B cell (primary cell): Measurements from ENCODE around the gene GON4L. TPM values are rescaled to one million over a fixed set of nuclear protein-coding genes. Genes with fewer than 3 reads are reported as not detected.

Experiments
- ATAC-seq: fragments of 200-7000 bp; cut with Tn5 transposase; one replicate; pipeline ENCODE4 v1.10.0; 2021; ENCODE audit warnings: low read depth, mild to moderate bottlenecking, moderate number of reproducible peaks, moderate library complexity
- CTCF ChIA-PET: fragments of 350-600 bp; sonication (Branson Sonifier 250); formaldehyde crosslinking; loops from one replicate; lab custom pipeline; 2021; ENCODE audit warnings: antibody characterized with exemption, inconsistent platforms; lab: Charles Lee
- POLR2A ChIA-PET: fragments of 350-600 bp; sonication (Branson Sonifier 250); formaldehyde crosslinking; loops from one replicate; lab custom pipeline; 2021; ENCODE audit warnings: antibody characterized with exemption; lab: Charles Lee
- DNase-seq: peaks from one replicate; pipeline ENCODE4 v3.0.0; 2013
- H2AFZ ChIP-seq: 2 replicates; pipeline ENCODE4 v1.6.1; 2012; ENCODE audit warnings: mild to moderate bottlenecking, low read depth, low read length; ENCODE audit not compliant: insufficient read depth, poor library complexity, severe bottlenecking
- H3K27ac ChIP-seq, 2 donors: 1 replicate in 1 of 2; 2 replicates in 1 of 2; pipeline ENCODE4 v1.5.1; 2012 to 2013; ENCODE audit warnings: low read length in 2 of 2, mild to moderate bottlenecking in 2 of 2, moderate library complexity in 1 of 2
- H3K27me3 ChIP-seq, 4 experiments: fragments of 200-600 bp in 1 of 4; sonication (generic) in 1 of 4; replicated peaks in 1 of 4; 1 replicate in 2 of 4; 2 replicates in 2 of 4; pipeline versions ENCODE4 v1.6.1 to v1.7.0; 2013 to 2016; ENCODE audit warnings: low read length in 3 of 4, mild to moderate bottlenecking in 2 of 4, mixed read lengths in 1 of 4, moderate library complexity in 1 of 4; ENCODE audit not compliant: insufficient read depth in 4 of 4, control insufficient read depth in 3 of 4; ENCODE audit errors: control extremely low read depth in 1 of 4
- H3K36me3 ChIP-seq, 2 experiments: replicated peaks in 1 of 2; 1 replicate in 1 of 2; 2 replicates in 1 of 2; pipeline versions ENCODE4 v1.6.1 to v1.7.1; 2013; ENCODE audit warnings: low read length in 1 of 2; ENCODE audit not compliant: insufficient read depth in 2 of 2, control insufficient read depth in 1 of 2; ENCODE audit errors: control extremely low read depth in 1 of 2, extremely low read depth in 1 of 2
- H3K4me1 ChIP-seq, 2 donors: fragments of 200-600 bp in 1 of 2; sonication (generic) in 1 of 2; 1 replicate in 1 of 2; 2 replicates in 1 of 2; pipeline versions ENCODE4 v1.5.1 to v1.6.1; 2013 to 2017; ENCODE audit warnings: low read length in 2 of 2; ENCODE audit not compliant: control insufficient read depth in 2 of 2, insufficient read depth in 2 of 2
- H3K4me2 ChIP-seq: replicated peaks from 2 replicates; pipeline ENCODE3; 2012; ENCODE audit warnings: mild to moderate bottlenecking, low read depth, low read length; ENCODE audit not compliant: poor library complexity, severe bottlenecking
- H3K4me3 ChIP-seq, 5 experiments: fragments of 200-600 bp in 1 of 5; sonication (generic) in 1 of 5; 1 replicate in 3 of 5; 2 replicates in 2 of 5; pipeline versions ENCODE4 v1.5.1 to v1.7.0; 2011 to 2016; ENCODE audit warnings: low read length in 4 of 5, mild to moderate bottlenecking in 4 of 5, low read depth in 2 of 5, control low read depth in 1 of 5, moderate library complexity in 1 of 5; ENCODE audit not compliant: insufficient read depth in 1 of 5; ENCODE audit errors: control extremely low read depth in 1 of 5, extremely low read depth in 1 of 5
- H3K79me2 ChIP-seq: fragments of 200-600 bp; sonication (generic); one replicate; pipeline ENCODE4 v1.6.0; 2016; ENCODE audit warnings: low read length; ENCODE audit not compliant: control insufficient read depth, insufficient read depth
- H3K9ac ChIP-seq: fragments of 200-600 bp; sonication (generic); 2 replicates; pipeline ENCODE4 v1.6.1; 2017; ENCODE audit warnings: mild to moderate bottlenecking, low read length, moderate library complexity
- H3K9me3 ChIP-seq, 3 donors: one replicate each; pipeline versions ENCODE4 v1.6.1 to v1.7.1; 2013; ENCODE audit warnings: low read length in 2 of 3; ENCODE audit not compliant: control insufficient read depth in 2 of 3, insufficient read depth in 1 of 3; ENCODE audit errors: control extremely low read depth in 1 of 3
- H4K20me1 ChIP-seq: 2 replicates; pipeline ENCODE4 v1.6.0; 2012; ENCODE audit warnings: mild to moderate bottlenecking, low read length; ENCODE audit not compliant: insufficient read depth, control insufficient read depth, poor library complexity, severe bottlenecking
- H3K27ac Mint-ChIP-seq: one replicate; pipeline ENCODE4 v1.8.0; 2021; ENCODE audit warnings: mixed read lengths
- H3K27me3 Mint-ChIP-seq: one replicate; pipeline ENCODE4 v1.8.0; 2021; ENCODE audit warnings: mixed read lengths
- H3K4me1 Mint-ChIP-seq: one replicate; pipeline ENCODE4 v1.8.0; 2021; ENCODE audit warnings: mixed read lengths
- H3K4me3 Mint-ChIP-seq: one replicate; pipeline ENCODE4 v1.8.0; 2021; ENCODE audit warnings: mixed read lengths
- H3K9me3 Mint-ChIP-seq: one replicate; pipeline ENCODE4 v1.8.0; 2022; ENCODE audit warnings: mixed read lengths; ENCODE audit not compliant: insufficient read depth
- CTCF ChIP-seq: fragments of 200-600 bp; IDR thresholded peaks from one replicate; pipeline ENCODE4 v1.8.0; 2022; ENCODE audit warnings: antibody characterized with exemption, mild to moderate bottlenecking
- EZH2 ChIP-seq: IDR thresholded peaks from 2 replicates; pipeline ENCODE4 v1.6.1; 2012; ENCODE audit warnings: borderline replicate concordance, low read depth, mild to moderate bottlenecking, moderate library complexity, low read length; ENCODE audit not compliant: insufficient read depth, poor library complexity, severe bottlenecking
- WGBS: methylation state at CpG from one replicate; pipeline ENCODE4 v1.1.5; 2013; ENCODE audit warnings: missing lambda C conversion rate; ENCODE audit not compliant: insufficient coverage; 5-methylcytosine and 5-hydroxymethylcytosine counted together
- intact Hi-C: fragments of 100-400 bp; cut with micrococcal nuclease; formaldehyde crosslinking; loops from one replicate; pipeline ENCODE4 v1.10.0; 2022
- polyA plus RNA-seq: library from polyadenylated mRNA; depleted of rRNA; stranded (reverse); fragments of >200 nt; gene quantifications from 2 replicates; pipeline ENCODE4 v1.2.3, GENCODE V29; 2012
- total RNA-seq, 2 donors: library from RNA; stranded (reverse); fragments of 120-200 nt in 1 of 2; gene quantifications; 1 replicate in 1 of 2; 2 replicates in 1 of 2; pipeline versions ENCODE4 v1.2.3 to v1.2.4, GENCODE V29; 2013 to 2022

Gene GON4L
- total and polyA plus RNA-seq, 2 donors (not counting 1 experiment from before 2014, with no cell fraction given) = 54.4 to 127 TPM

GRCh38 chr1:155888481-155888880 is 31.5 kb upstream of the GON4L start:
- no peak overlapping the region for H2AFZ ChIP-seq
- POLR2A ChIA-PET = no interaction called here
- CTCF ChIA-PET = no interaction called here
- H3K9me3 ChIP-seq = no peaks in the 10 kb centered on the region
- H3K36me3 ChIP-seq = no peaks in the 10 kb centered on the region
- TF ChIP-seq CTCF (no peak), EZH2 (no peak)
- no peak overlapping the region for H3K27ac ChIP-seq
- Mint-ChIP-seq H3K4me3 (no peak overlapping the region), H3K27ac (no peak overlapping the region), H3K4me1 (no peaks in the 10 kb centered on the region), H3K27me3 (no peaks in the 10 kb centered on the region), H3K9me3 (no peaks in the 10 kb centered on the region)
- H3K9ac ChIP-seq = no peak overlapping the region
- no peaks in the 10 kb centered on the region for H3K79me2 ChIP-seq
- H3K4me1 ChIP-seq = no peaks in the 10 kb centered on the region
- H3K4me2 ChIP-seq = no peak overlapping the region
- intact Hi-C loops = no loop called here
- DNase-seq (no peak), ATAC-seq (no peak)
- no peak overlapping the region for H3K4me3 ChIP-seq
- no peaks in the 10 kb centered on the region for H4K20me1 ChIP-seq
- 100% methylated on average over 5 of the region's 5 CpGs for WGBS
- no peaks in the 10 kb centered on the region for H3K27me3 ChIP-seq

GRCh38 chr1:155884982-155885381 is 28.0 kb upstream of the GON4L start:
- ChIA-PET CTCF (interaction anchor here (1.4 kb wide), 1 partner anchor 48 kb away, joined by 3 read pairs; no protein-coding TSS in a partner anchor), POLR2A (no interaction called here)
- peaks cover 9% of the 10 kb centered on the region for H3K4me1 Mint-ChIP-seq
- Histone ChIP-seq H3K4me2 (no peak overlapping the region), H3K27ac (no peak overlapping the region), H3K4me3 (no peak overlapping the region), H3K4me1 (peaks cover 8% of the 10 kb centered on the region in 2 donors), H3K79me2 (no peaks in the 10 kb centered on the region), H4K20me1 (no peaks in the 10 kb centered on the region), H2AFZ (no peak overlapping the region), H3K9ac (no peak overlapping the region), H3K9me3 (no peaks in the 10 kb centered on the region), H3K27me3 (no peaks in the 10 kb centered on the region), H3K36me3 (peaks cover 0 to 4% of the 10 kb centered on the region in 2 experiments)
- no peaks in the 10 kb centered on the region for H3K9me3 Mint-ChIP-seq
- no peaks in the 10 kb centered on the region for H3K27me3 Mint-ChIP-seq
- ATAC-seq = no peak
- H3K27ac Mint-ChIP-seq = no peak overlapping the region
- intact Hi-C loops = no loop called here
- H3K4me3 Mint-ChIP-seq = no peak overlapping the region
- TF ChIP-seq EZH2 (no peak), CTCF (no peak)
- no peak for DNase-seq
